Measurements from ENCODE around the gene RSPO3.
A peak's percentile ranks its signal among the peaks of the same experiment; 100 is the strongest.

The RSPO3 gene

GRCh38 chr6:127118298-127119101, at the start of gene RSPO3:
Gene RSPO3, plus strand, starts transcription at chr6:127118671. Its CDS starts 522 bp downstream, at chr6:127119193.
- TF ChIP-seq, protein P1, sequence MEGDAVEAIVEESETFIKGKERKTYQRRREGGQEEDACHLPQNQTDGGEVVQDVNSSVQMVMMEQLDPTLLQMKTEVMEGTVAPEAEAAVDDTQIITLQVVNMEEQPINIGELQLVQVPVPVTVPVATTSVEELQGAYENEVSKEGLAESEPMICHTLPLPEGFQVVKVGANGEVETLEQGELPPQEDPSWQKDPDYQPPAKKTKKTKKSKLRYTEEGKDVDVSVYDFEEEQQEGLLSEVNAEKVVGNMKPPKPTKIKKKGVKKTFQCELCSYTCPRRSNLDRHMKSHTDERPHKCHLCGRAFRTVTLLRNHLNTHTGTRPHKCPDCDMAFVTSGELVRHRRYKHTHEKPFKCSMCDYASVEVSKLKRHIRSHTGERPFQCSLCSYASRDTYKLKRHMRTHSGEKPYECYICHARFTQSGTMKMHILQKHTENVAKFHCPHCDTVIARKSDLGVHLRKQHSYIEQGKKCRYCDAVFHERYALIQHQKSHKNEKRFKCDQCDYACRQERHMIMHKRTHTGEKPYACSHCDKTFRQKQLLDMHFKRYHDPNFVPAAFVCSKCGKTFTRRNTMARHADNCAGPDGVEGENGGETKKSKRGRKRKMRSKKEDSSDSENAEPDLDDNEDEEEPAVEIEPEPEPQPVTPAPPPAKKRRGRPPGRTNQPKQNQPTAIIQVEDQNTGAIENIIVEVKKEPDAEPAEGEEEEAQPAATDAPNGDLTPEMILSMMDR (conservative IDR thresholded peaks at IDR 0.05), result no peak

GRCh38 chr6:127069659-127070279, 48.7 kb upstream of the RSPO3 start:
- TF ChIP-seq, protein P1 (conservative IDR thresholded peaks at IDR 0.05), result peak; percentile 72
- H3K27ac ChIP-seq, result no peak overlapping the region

More at GRCh38 chr6:127118298-127119101, at the start of gene RSPO3:
- H3K27ac ChIP-seq, result no peak within 1 kb of the TSS

DNA sequence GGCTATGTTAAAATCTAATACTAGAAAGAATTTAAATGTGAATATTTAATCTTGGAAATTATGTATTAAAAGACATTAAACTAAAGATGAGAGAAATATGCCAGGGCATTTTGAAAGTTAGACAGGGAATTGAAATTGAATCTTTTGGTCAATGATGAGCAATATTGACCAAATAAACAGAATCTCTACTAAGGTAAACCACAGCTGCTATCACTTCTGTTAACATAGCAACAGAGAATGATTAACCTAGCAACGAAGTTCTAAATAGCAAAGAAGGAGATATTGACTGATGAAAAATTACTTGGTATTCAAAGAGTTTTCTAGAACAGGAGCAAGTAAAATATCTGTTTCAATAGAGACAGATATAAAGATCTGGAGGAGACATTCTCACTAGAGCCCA, 45.2 kb upstream of the RSPO3 start:
- TF ChIP-seq, protein P1 (conservative IDR thresholded peaks at IDR 0.05), result no peak
- no peak overlapping the region for H3K27ac ChIP-seq

GRCh38 chr6:127076466-127076865, 42.0 kb upstream of the RSPO3 start:
- H3K27ac ChIP-seq, result no peak overlapping the region
- TF ChIP-seq, protein P1 (conservative IDR thresholded peaks at IDR 0.05), result no peak

DNA sequence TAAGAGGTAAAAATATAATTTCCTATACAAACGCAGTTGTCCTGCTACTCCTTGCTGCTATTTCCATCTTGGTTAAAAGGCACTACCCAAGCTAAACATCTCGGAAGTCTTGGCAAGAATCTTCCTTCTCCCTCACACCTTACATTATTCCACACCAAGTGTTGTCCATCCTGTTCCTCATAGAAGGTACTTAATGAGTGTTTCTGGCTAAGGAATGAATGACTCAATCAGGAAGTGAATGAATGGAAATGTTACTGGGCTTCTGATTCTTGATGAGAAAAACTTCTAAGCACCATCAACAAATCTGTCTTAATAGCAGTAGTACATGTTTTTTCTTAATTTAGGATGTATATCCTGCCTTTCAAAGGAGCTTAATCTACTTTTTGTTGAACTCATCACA, 40.6 kb upstream of the RSPO3 start:
- TF ChIP-seq, protein P1 (conservative IDR thresholded peaks at IDR 0.05), result no peak
- H3K27ac ChIP-seq, result no peak overlapping the region

DNA sequence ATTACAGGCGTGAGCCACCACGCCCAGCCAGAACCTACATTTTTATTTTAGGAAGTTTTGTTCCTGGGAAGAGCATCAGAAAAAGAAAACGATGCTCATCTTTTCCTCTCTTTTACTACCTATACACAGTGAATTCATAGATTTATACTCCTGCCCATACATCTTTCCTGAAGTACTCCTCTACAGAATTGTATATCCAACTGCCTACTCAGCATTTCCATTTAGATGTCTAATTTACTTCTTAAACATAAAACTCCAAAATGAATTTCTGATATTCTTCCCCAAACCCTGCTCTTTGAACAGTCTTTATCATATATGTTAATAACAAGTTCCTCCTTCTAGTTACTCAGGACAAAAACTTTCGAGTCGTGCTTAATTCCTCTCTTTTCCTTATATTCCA, 39.8 kb upstream of the RSPO3 start:
- H3K27ac ChIP-seq, result no peak overlapping the region
- TF ChIP-seq, protein P1 (conservative IDR thresholded peaks at IDR 0.05), result no peak

DNA sequence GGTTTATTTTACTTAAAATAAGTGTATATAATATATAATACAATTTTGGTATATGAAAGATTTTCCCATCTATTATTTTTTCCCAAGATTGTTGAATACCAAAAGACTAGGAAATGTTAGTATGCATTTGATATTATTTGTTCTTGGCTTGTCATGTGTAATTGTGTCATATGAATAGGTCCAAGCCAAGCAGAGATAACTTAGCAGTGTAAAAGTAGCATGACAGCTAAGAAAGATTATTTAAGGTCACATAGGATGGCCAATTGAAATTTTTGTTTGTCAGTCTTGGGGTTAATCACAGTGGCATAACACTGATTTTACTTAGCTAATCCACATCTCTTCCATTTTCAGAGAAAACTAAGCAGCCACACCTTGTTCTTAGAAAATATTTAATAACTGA, 38.8 kb upstream of the RSPO3 start:
- TF ChIP-seq, protein P1 (conservative IDR thresholded peaks at IDR 0.05), result no peak
- no peak overlapping the region for H3K27ac ChIP-seq

Measured in VCaP (cell line).